ENCODE data around the gene NDUFA11. TPM values are rescaled to one million over a fixed set of nuclear protein-coding genes. Genes with fewer than 3 reads are reported as not detected.
A peak's percentile ranks its signal among the peaks of the same experiment; 100 is the strongest.

The NDUFA11 gene
- 169 and 181 TPM in 2 replicates for total RNA-seq (2021)
- Bru-seq, nascent RNA = percentile 60 among the genes with signal in this experiment
- BruChase-seq, experiment 1, labeled RNA remaining after a 2-hour chase = percentile 67 among the genes with signal in this experiment
- percentile 73 among the genes with signal in this experiment for BruChase-seq, experiment 2, labeled RNA remaining after a 6-hour chase
- long read RNA-seq, transcript NDUFA11-206 (5 exons, 657 nt) = minor isoform, 9 of 239 reads
- long read RNA-seq, transcript NDUFA11-201 (4 exons, 539 nt) = major isoform, 218 of 239 reads
- long read RNA-seq, partial matches to known transcripts = 7 of 239 reads
- long read RNA-seq, other reads (novel, unspliced or antisense) = 3 of 239 reads

- no peak for TF ChIP-seq CTCF (conservative IDR thresholded peaks at IDR 0.05)
- TF ChIP-seq EZH2 (IDR thresholded peaks at IDR 0.05; ENCODE audit: low read depth) = no peak
- intact Hi-C loops (cut with micrococcal nuclease; ENCODE audit: unreplicated experiment) = loop anchor here (1.0 to 2.0 kb wide), 2 partner anchors 11 to 53 kb away; partner anchors contain the start of genes CAPS and FUT3
- H3K36me3 ChIP-seq (ENCODE audit: low read depth) = no peaks in the 10 kb centered on the region
- no peaks in the 10 kb centered on the region for H3F3A ChIP-seq (ENCODE audit: insufficient read depth, low read depth)
- H2AFZ ChIP-seq = peak within 1 kb of the TSS; percentile 90
- H3K27ac ChIP-seq = peak within 1 kb of the TSS; percentile 89
- no peaks in the 10 kb centered on the region for H3K27me3 ChIP-seq (ENCODE audit: insufficient read depth, low read depth)
- peak within 1 kb of the TSS; percentile 79 for H3K4me2 ChIP-seq
- no peaks in the 10 kb centered on the region for H3K9me2 ChIP-seq (ENCODE audit: insufficient read depth)
- DNase-seq = peak in 1 of 2 experiments; percentile 88
- BruUV-seq (replicated peaks) = no TSS peak
- peak within 1 kb of the TSS; percentile 97 for H3K4me3 ChIP-seq
- no peaks in the 10 kb centered on the region for H3K9me3 ChIP-seq (ENCODE audit: insufficient read depth, low read depth)
- CTCF ChIA-PET = interaction anchor here (0.6 to 1.9 kb wide), 4 partner anchors 18 to 214 kb away, joined by 4 to 13 read pairs (median 7); no protein-coding TSS in a partner anchor
- POLR2A ChIA-PET (ENCODE audit: unreplicated experiment) = interaction anchor here (0.6 to 1.0 kb wide), 3 partner anchors 76 to 489 kb away, joined by 3 to 18 read pairs (median 3); partner anchors contain the start of gene GTF2F1
- peaks cover 15% of the 10 kb centered on the region; the same call in 1 of the 2 replicates for H4K20me1 ChIP-seq (ENCODE audit: insufficient read depth)
- H3K79me2 ChIP-seq (ENCODE audit: low read depth) = peaks cover 39% of the 10 kb centered on the region
- peaks cover 7% of the 10 kb centered on the region; the same call in 1 of the 2 replicates for H3K4me1 ChIP-seq (replicated peaks; ENCODE audit: insufficient read depth)
These were observed at the start of gene NDUFA11 for GRCh38 chr19:5903624-5904351. TSS of gene NDUFA11 (minus strand) at chr19:5903790. CDS start at chr19:5903708, 82 bp downstream.

GRCh38 chr19:5953030-5953589 is 49.5 kb upstream of the NDUFA11 start:
- TF ChIP-seq CTCF (conservative IDR thresholded peaks at IDR 0.05) (no peak), EZH2 (IDR thresholded peaks at IDR 0.05; ENCODE audit: low read depth) (no peak)
- Histone ChIP-seq H3K4me3 (no peak overlapping the region), H3K27me3 (ENCODE audit: insufficient read depth, low read depth) (no peaks in the 10 kb centered on the region), H3F3A (ENCODE audit: insufficient read depth, low read depth) (no peaks in the 10 kb centered on the region), H2AFZ (no peak overlapping the region), H4K20me1 (ENCODE audit: insufficient read depth) (peaks cover 21% of the 10 kb centered on the region), H3K9me3 (ENCODE audit: insufficient read depth, low read depth) (no peaks in the 10 kb centered on the region), H3K4me2 (no peak overlapping the region), H3K4me1 (replicated peaks; ENCODE audit: insufficient read depth) (no peaks in the 10 kb centered on the region), H3K27ac (no peak overlapping the region), H3K9me2 (ENCODE audit: insufficient read depth) (no peaks in the 10 kb centered on the region), H3K36me3 (ENCODE audit: low read depth) (no peaks in the 10 kb centered on the region), H3K79me2 (ENCODE audit: low read depth) (peaks cover 36% of the 10 kb centered on the region)
- ChIA-PET POLR2A (ENCODE audit: unreplicated experiment) (no interaction called here), CTCF (no interaction called here)
- intact Hi-C loops (cut with micrococcal nuclease; ENCODE audit: unreplicated experiment) = no loop called here
- DNase-seq = no peak
- no TSS peak for BruUV-seq (replicated peaks)

- no peaks in the 10 kb centered on the region for H3K9me3 ChIP-seq (ENCODE audit: insufficient read depth, low read depth)
- H3K4me3 ChIP-seq = no peak overlapping the region
- H3K4me1 ChIP-seq (replicated peaks; ENCODE audit: insufficient read depth) = no peaks in the 10 kb centered on the region
- H3K9me2 ChIP-seq (ENCODE audit: insufficient read depth) = no peaks in the 10 kb centered on the region
- no peak for TF ChIP-seq EZH2 (IDR thresholded peaks at IDR 0.05; ENCODE audit: low read depth)
- no peak for TF ChIP-seq CTCF (conservative IDR thresholded peaks at IDR 0.05)
- ChIA-PET CTCF (no interaction called here), POLR2A (ENCODE audit: unreplicated experiment) (no interaction called here)
- H3F3A ChIP-seq (ENCODE audit: insufficient read depth, low read depth) = no peaks in the 10 kb centered on the region
- intact Hi-C loops (cut with micrococcal nuclease; ENCODE audit: unreplicated experiment) = no loop called here
- no peak for DNase-seq
- H3K27me3 ChIP-seq (ENCODE audit: insufficient read depth, low read depth) = no peaks in the 10 kb centered on the region
- BruUV-seq (replicated peaks) = no TSS peak
- no peak overlapping the region for H3K4me2 ChIP-seq
- H3K36me3 ChIP-seq (ENCODE audit: low read depth) = no peaks in the 10 kb centered on the region
- H4K20me1 ChIP-seq (ENCODE audit: insufficient read depth) = peaks cover 20% of the 10 kb centered on the region
- no peak overlapping the region for H3K27ac ChIP-seq
- H3K79me2 ChIP-seq (ENCODE audit: low read depth) = peaks cover 29% of the 10 kb centered on the region
- no peak overlapping the region for H2AFZ ChIP-seq
These were observed 48.8 kb upstream of the NDUFA11 start for GRCh38 chr19:5952193-5953029.

Measured in PC-9 (cell line).